ENCODE measurements around the gene PHAX. TPM values are rescaled to one million over a fixed set of nuclear protein-coding genes. Genes with fewer than 3 reads are reported as not detected.

The PHAX gene
- total RNA-seq, 1 experiment from 2014 or later, result 46.2 TPM

GRCh38 chr5:126675338-126675737 is 74.6 kb downstream of the PHAX start:
- in situ Hi-C loops (cut with HindIII; ENCODE audit: low pct_unique_long_range_greater_than_20kb, low sequenced_read_pairs) (no loop called here), intact Hi-C loops (cut with micrococcal nuclease; ENCODE audit: unreplicated experiment) (no loop called here)
- H3K4me1 ChIP-seq (ENCODE audit: control insufficient read depth, insufficient read depth, low read length), result peaks cover 6% of the 10 kb centered on the region; the same call in 1 of the 2 replicates
- no peak for TF ChIP-seq REST (IDR thresholded peaks at IDR 0.05; ENCODE audit: insufficient read depth in 1 of 2, low read depth in 2 of 2, low read length in 1 of 2)
- no peak for TF ChIP-seq SIN3A (IDR thresholded peaks at IDR 0.05; ENCODE audit: borderline replicate concordance, insufficient read depth, low read depth, low read length)
- no peak for TF ChIP-seq TCF7L2 (IDR thresholded peaks at IDR 0.05; ENCODE audit: low read depth, low read length)
- TF ChIP-seq CTCF (IDR thresholded peaks at IDR 0.05), result no peak
- no peak for DNase-seq (ENCODE audit: low read depth, low spot score)
- H3K9me3 ChIP-seq (ENCODE audit: control insufficient read depth, insufficient read depth, low read depth, low read length), result no peaks in the 10 kb centered on the region
- BruUV-seq (replicated peaks), result no TSS peak
- no peaks in the 10 kb centered on the region for H3K27me3 ChIP-seq (ENCODE audit: control insufficient read depth, insufficient read depth, low read length)
- H3K36me3 ChIP-seq (ENCODE audit: control insufficient read depth, insufficient read depth, low read length), result no peaks in the 10 kb centered on the region
- no peak overlapping the region for H3K4me3 ChIP-seq (ENCODE audit: low read depth in 2 of 2, low read length in 2 of 2)
- ChIA-PET CTCF (interaction anchor here (0.6 to 1.6 kb wide), 2 partner anchors 103 to 184 kb away, joined by 3 to 9 read pairs; no protein-coding TSS in a partner anchor), POLR2A (interaction anchor here (0.6 to 1.8 kb wide), 2 partner anchors 99 to 102 kb away, joined by 3 to 26 read pairs; partner anchors contain the start of gene LMNB1)
- no peak for ATAC-seq
- no peak overlapping the region for H3K27ac ChIP-seq (ENCODE audit: low read length)

- in situ Hi-C loops (cut with HindIII; ENCODE audit: low pct_unique_long_range_greater_than_20kb, low sequenced_read_pairs) (no loop called here), intact Hi-C loops (cut with micrococcal nuclease; ENCODE audit: unreplicated experiment) (loop anchor here (1.0 kb wide), 1 partner anchor 104 kb away; no protein-coding TSS in a partner anchor)
- DNase-seq (ENCODE audit: low read depth, low spot score), result peak; percentile 64
- H3K4me3 ChIP-seq (ENCODE audit: low read depth in 2 of 2, low read length in 2 of 2), result 0 out of 4 replicates have a peak overlapping the region, but pooled peaks of 1 of the 2 experiments have one; percentile 3
- peak; percentile 80 for ATAC-seq
- TF ChIP-seq SIN3A (IDR thresholded peaks at IDR 0.05; ENCODE audit: borderline replicate concordance, insufficient read depth, low read depth, low read length) (no peak), REST (IDR thresholded peaks at IDR 0.05; ENCODE audit: insufficient read depth in 1 of 2, low read depth in 2 of 2, low read length in 1 of 2) (no peak), POLR2AphosphoS5 (IDR thresholded peaks at IDR 0.05; ENCODE audit: low read depth, low read length) (no peak; the same call in 1 of the 2 replicates), CTCF (IDR thresholded peaks at IDR 0.05) (peak; percentile 87), TCF7L2 (IDR thresholded peaks at IDR 0.05; ENCODE audit: low read depth, low read length) (no peak)
- ChIA-PET CTCF (interaction anchor here (0.7 to 1.6 kb wide), 2 partner anchors 102 kb away, joined by 3 to 9 read pairs; no protein-coding TSS in a partner anchor), POLR2A (interaction anchor here (1.8 kb wide), 1 partner anchor 102 kb away, joined by 26 read pairs; the partner anchor contains the start of gene LMNB1)
- no peaks in the 10 kb centered on the region for H3K9me3 ChIP-seq (ENCODE audit: control insufficient read depth, insufficient read depth, low read depth, low read length)
- peak overlapping the region; percentile 18; the same call in 1 of the 2 replicates for H3K27ac ChIP-seq (ENCODE audit: low read length)
- no peaks in the 10 kb centered on the region for H3K36me3 ChIP-seq (ENCODE audit: control insufficient read depth, insufficient read depth, low read length)
- no peaks in the 10 kb centered on the region for H3K27me3 ChIP-seq (ENCODE audit: control insufficient read depth, insufficient read depth, low read length)
- peaks cover 6% of the 10 kb centered on the region; the same call in 1 of the 2 replicates for H3K4me1 ChIP-seq (ENCODE audit: control insufficient read depth, insufficient read depth, low read length)
- no TSS peak for BruUV-seq (replicated peaks)
These were observed 75.5 kb downstream of the PHAX start for GRCh38 chr5:126676195-126676624.
